22Rv1 (cell line): ENCODE data around the gene AMPH.

ENCODE experiments used
- CTCF ChIP-seq: fragments of 450-650 bp; IDR thresholded peaks from 2 replicates; pipeline ENCODE4 v1.5.1; 2017; ENCODE audit warnings: mild to moderate bottlenecking
- ZFX ChIP-seq: fragments of 450-650 bp; IDR thresholded peaks from 2 replicates; pipeline ENCODE4 v1.6.1; 2017; ENCODE audit warnings: antibody characterized with exemption, borderline replicate concordance

GRCh38 chr7:38383281-38383680 is 247.9 kb downstream of the AMPH start:
- no peak for TF ChIP-seq CTCF
- no peak for TF ChIP-seq ZFX
